Nasal cavity respiratory epithelium epithelial cell of viscerocranial mucosa (primary cell): ENCODE data around the gene OR2H1. TPM values are rescaled to one million over a fixed set of nuclear protein-coding genes. Genes with fewer than 3 reads are reported as not detected.

Source experiments
- total RNA-seq: library from RNA; depleted of rRNA; stranded (reverse); fragments of >200 nt; gene quantifications from 2 replicates; pipeline ENCODE4 v1.2.3, GENCODE V29; 2014

The OR2H1 gene
- not detected in 2 replicates for total RNA-seq

DNA sequence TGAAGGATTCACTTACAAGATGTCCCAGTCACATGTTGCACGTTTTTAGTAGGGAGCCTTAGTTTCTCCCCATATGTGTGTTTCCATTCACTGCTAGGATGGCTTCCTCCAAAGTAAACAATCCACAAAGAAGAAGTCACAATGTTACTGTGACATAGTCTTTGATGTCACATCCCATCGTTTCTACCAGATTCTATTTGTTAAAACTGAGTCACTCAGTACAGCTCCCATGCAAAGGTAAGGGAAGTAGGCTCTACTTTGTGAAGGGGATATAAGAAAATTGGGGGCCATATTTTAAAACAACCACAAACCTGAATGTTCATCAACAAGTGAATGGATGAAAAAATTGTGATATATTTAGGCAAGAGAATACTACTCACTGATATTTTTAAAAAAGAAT lies at the start of gene OR2H1, which contains the start of gene OR11A1:
Gene OR2H1 (plus strand): TSS at position 185 of the 400 bp plus-strand sequence. CDS start 4,615 bp downstream, outside the sequence.
Gene OR11A1 (minus strand): TSS at position 101 of the 400 bp plus-strand sequence. CDS start 29,430 bp downstream, outside the sequence.

DNA sequence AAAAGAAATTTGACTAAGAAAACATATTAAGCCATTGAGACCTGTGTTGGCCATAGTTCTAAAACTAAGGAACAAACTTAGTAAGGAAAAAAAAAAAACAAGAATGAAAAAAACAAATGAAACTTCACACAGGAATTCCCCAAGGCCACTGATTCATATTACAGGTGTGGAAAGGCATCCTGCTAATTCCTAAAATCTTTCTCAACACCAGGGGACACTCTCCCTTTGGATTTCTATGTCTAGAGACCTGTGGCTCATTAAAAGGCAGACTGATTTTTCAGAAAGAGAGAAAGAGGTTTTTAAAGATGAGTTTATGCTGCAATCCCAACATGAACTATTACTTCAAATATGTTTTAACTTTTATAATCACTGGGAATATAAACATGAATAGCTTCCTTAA lies 42.4 kb upstream of the OR2H1 start, which contains the start of gene OR12D1:
Gene OR12D1 (plus strand): TSS at position 341 of the 400 bp plus-strand sequence.

DNA sequence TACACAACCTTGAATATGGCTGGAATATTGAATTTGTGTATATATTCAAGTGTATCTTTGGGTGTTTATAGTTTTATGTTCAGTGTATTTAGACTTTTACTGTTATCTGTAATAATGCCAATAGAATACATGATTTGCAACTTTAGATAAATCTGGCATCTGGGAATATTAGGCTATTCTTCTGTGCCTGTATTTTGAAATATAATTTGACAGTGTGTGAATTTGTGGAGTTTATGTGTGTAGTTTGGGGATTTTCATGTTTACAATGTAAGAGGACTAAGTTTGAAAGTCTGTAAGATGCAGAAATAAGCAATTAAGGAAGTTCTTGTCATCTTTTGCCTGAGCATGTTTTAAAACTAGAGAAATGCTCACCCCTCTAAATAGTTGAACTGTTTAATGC lies 17.9 kb upstream of the OR2H1 start, which contains the start of gene OR10C1:
Gene OR10C1 (plus strand): TSS at position 301 of the 400 bp plus-strand sequence. CDS start 710 bp downstream, outside the sequence.

DNA sequence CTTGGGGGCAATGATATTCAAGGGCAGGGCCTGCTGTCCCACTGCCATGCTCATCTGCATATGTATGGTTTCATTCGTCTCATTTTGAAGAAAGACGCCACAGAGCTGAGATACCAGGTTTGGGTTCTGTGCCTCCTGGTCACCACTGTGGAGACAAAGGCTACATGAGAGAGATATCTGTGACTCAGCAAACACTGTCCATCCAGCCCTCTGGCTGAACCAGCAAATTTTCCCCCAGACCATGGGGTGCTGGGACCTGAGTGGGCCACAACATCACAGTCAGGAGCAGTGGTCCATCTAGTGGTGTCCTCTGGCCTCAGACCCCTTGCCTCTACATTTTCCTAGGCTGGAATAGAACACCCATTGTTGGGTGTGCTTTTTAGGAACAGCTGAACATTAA lies 30.7 kb downstream of the OR2H1 start, which contains the start of gene MAS1L:
Gene MAS1L (minus strand): TSS at position 297 of the 400 bp plus-strand sequence. CDS start 54 bp downstream, at position 243.

Other genes with a start within 250 kb of the OR2H1 start
- not detected in 2 replicates for gene OR14J1, start 155.5 kb upstream of the OR2H1 start, total RNA-seq
- not detected in 2 replicates for gene OR5V1, start 88.3 kb upstream of the OR2H1 start, total RNA-seq
- gene OR12D3, start 81.9 kb upstream of the OR2H1 start, total RNA-seq = not detected in 2 replicates
- gene OR12D2, start 61.5 kb upstream of the OR2H1 start, total RNA-seq = not detected in 2 replicates
- not detected in 2 replicates for gene OR12D1, start 42.2 kb upstream of the OR2H1 start, total RNA-seq
- gene OR10C1, start 17.8 kb upstream of the OR2H1 start, total RNA-seq = not detected in 2 replicates
- gene OR11A1, start 84 bp upstream of the OR2H1 start, total RNA-seq = not detected in 2 replicates
- gene MAS1L, start 30.8 kb downstream of the OR2H1 start, total RNA-seq = not detected in 2 replicates
- not detected in 2 replicates for gene UBD, start 102.6 kb downstream of the OR2H1 start, total RNA-seq
- not detected in 2 replicates for gene OR2H2, start 128.0 kb downstream of the OR2H1 start, total RNA-seq
- gene GABBR1, start 176.0 kb downstream of the OR2H1 start, total RNA-seq = 6.2 and 13.0 TPM in 2 replicates
- gene MOG, start 199.9 kb downstream of the OR2H1 start, total RNA-seq = not detected in 2 replicates
- gene ZFP57, start 224.0 kb downstream of the OR2H1 start, total RNA-seq = under 0.01 and 4.2 TPM in 2 replicates